ENCODE data around the gene MAPK6. TPM values are rescaled to one million over a fixed set of nuclear protein-coding genes. Genes with fewer than 3 reads are reported as not detected.

MAPK6 gene
- total and polyA plus RNA-seq, 10 of the 15 experiments (the other 5 are each of a cell fraction or from before 2014, with no cell fraction given) = 20.6 to 100 (median 52.6) TPM

DNA sequence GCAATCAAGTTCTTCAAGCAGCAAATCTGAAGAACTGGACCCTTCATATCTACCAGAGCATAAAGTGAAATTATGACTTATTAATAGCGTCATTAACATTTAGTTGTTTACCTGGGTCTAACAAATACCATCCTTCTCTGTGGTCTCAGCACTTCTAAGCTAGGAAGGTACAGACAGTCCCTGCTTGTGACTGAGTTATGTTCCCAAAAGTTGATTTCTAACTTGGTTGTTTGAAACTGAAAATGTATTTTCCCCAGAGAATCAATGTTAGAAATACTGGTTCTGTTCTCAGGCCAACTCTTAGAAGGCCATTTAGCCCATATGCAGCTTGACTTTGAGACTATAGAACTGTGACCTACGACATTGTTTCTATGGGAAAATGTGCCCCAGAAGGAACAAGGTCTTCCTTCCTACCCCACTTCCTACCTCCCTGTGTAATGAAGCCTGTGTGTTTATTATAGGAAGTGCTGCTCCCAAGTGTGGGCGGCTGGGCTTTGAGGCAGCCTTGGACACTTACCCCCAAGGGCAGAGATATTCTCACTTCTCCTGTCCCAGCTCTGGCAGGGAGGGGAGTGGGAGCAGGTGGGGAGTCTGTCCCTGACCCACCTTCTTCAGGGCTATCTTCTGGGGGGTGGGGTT lies 12.2 kb upstream of the MAPK6 start (continued):
- TF ChIP-seq E2F8 (IDR thresholded peaks at IDR 0.05; ENCODE audit: low read depth, partially characterized antibody) = no peak
- peak; percentile 6; the same call in 1 of the 2 replicates for TF ChIP-seq NFIC (IDR thresholded peaks at IDR 0.05; ENCODE audit: low read depth, low read length)
- no peak for TF ChIP-seq ZSCAN29 (IDR thresholded peaks at IDR 0.05)
- TF ChIP-seq ATF7 (IDR thresholded peaks at IDR 0.05; ENCODE audit: low read depth) = peak; percentile 53; the same call in 1 of the 2 replicates
- no peak for TF ChIP-seq E4F1 (IDR thresholded peaks at IDR 0.05; ENCODE audit: borderline replicate concordance, partially characterized antibody)
- TF ChIP-seq NRF1 (conservative IDR thresholded peaks at IDR 0.05; ENCODE audit: low read depth, low read length) = no peak
- no peak for TF ChIP-seq JUND (IDR thresholded peaks at IDR 0.05; ENCODE audit: low read depth, low read length)
- 0 out of 2 replicates have a peak, but pooled peaks have one; percentile 29 for TF ChIP-seq SMAD5 (IDR thresholded peaks at IDR 0.05; ENCODE audit: low read depth)
- TF ChIP-seq, protein P1, sequence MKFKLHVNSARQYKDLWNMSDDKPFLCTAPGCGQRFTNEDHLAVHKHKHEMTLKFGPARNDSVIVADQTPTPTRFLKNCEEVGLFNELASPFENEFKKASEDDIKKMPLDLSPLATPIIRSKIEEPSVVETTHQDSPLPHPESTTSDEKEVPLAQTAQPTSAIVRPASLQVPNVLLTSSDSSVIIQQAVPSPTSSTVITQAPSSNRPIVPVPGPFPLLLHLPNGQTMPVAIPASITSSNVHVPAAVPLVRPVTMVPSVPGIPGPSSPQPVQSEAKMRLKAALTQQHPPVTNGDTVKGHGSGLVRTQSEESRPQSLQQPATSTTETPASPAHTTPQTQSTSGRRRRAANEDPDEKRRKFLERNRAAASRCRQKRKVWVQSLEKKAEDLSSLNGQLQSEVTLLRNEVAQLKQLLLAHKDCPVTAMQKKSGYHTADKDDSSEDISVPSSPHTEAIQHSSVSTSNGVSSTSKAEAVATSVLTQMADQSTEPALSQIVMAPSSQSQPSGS (IDR thresholded peaks at IDR 0.05; ENCODE audit: low read length) = peak; percentile 53
- TF ChIP-seq TAF1 (IDR thresholded peaks at IDR 0.05; ENCODE audit: borderline replicate concordance, low read depth, low read length) = 0 out of 2 replicates have a peak, but pooled peaks have one; percentile 24
- TF ChIP-seq SIX5 (IDR thresholded peaks at IDR 0.05; ENCODE audit: low read depth, low read length, severe bottlenecking) = peak; percentile 8
- TF ChIP-seq RELB (IDR thresholded peaks at IDR 0.05; ENCODE audit: low read depth) = no peak; the same call in 1 of the 2 replicates
- TF ChIP-seq GATAD2B (conservative IDR thresholded peaks at IDR 0.05; ENCODE audit: low read depth) = peak; percentile 77; the same call in 1 of the 2 replicates
- peak; percentile 25; the same call in 1 of the 2 replicates for TF ChIP-seq TCF12 (IDR thresholded peaks at IDR 0.05; ENCODE audit: low read depth, low read length)
- TF ChIP-seq ZNF207 (IDR thresholded peaks at IDR 0.05; ENCODE audit: borderline replicate concordance) = 0 out of 2 replicates have a peak, but pooled peaks have one; percentile 32
- 0 out of 2 replicates have a peak, but pooled peaks have one; percentile 14 for TF ChIP-seq RB1 (IDR thresholded peaks at IDR 0.05; ENCODE audit: borderline replicate concordance)
- peak; percentile 79 for TF ChIP-seq IKZF1 (conservative IDR thresholded peaks at IDR 0.05)
- peak in 1 of 2 experiments; percentile 60 for TF ChIP-seq IKZF2 (IDR thresholded peaks at IDR 0.05)
- TF ChIP-seq MEF2B (IDR thresholded peaks at IDR 0.05; ENCODE audit: partially characterized antibody, poor library complexity, severe bottlenecking) = peak; percentile 93
- TF ChIP-seq MLLT1 (IDR thresholded peaks at IDR 0.05) = 0 out of 2 replicates have a peak, but pooled peaks have one; percentile 14

Measured in GM12878 (cell line).